HG03060 (cell line): ENCODE measurements around the gene POM121.
"Not testable (repeated sequence)": the region's sequence is repeated elsewhere in the genome, so short reads cannot be mapped to it uniquely, and the experiment has no call there.

ENCODE experiments used
- ATAC-seq: cut with Tn5 transposase; IDR thresholded peaks from one replicate; pipeline ENCODE4 v1.9.1; 2021; ENCODE audit warnings: low read depth, moderate number of reproducible peaks; ENCODE audit not compliant: unreplicated experiment

The POM121 gene

DNA sequence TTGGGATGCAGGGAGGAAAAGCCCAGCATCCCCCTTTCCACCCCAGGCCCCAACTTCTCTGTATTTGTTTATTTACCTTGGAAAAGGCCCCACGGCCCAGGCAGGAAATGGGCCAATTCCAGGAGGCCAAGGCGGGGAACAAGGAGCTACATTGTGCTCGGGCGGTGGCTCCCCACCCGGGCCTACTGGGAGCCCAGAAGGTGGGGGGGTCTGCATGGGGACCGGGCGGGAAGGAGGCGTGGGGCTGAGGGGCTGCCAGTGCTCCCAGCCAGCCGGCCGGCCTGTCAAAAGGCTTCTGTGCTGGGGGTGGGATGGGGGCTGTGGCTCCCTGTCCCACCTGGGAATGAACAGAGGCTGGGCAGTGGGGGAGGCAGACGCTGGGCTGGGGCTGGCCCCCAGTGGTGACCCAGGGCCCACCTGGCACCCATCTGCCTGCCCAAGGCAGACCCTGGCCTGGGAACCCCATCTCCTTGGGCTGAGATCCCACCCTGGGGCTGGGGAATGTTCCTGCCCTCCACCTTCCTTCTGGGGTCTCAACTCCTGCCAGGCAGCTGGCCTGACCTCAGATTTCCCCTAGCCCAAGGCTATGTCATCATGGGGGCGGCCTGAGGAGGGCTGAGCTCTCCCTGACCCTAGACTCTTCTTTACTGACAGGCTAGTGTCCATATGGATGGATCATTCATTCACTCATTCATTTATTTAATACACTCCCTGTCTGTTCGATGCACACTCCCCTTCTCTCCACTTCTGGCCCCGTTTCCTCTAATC lies 65.4 kb downstream of the POM121 start:
- ATAC-seq: not testable (repeated sequence)

DNA sequence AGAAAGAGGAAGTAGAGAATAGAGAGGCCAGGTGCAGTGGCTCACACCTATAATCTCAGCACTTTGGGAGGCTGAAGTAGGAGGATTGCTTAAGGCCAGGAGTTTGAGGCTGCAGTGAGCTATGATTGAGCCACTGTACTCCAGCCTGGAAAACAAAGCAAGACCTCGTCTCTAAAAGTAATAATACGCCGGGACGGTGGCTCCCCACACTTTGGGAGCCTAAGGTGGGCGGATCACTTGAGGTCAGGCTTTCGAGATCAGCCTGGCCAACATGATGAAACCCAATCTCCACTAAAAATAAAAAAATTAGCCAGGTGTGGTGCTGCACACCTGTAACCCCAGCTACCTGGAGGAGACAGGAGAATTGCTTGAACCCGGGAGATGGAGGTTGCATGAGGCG lies 70.6 kb downstream of the POM121 start:
- not testable (repeated sequence) for ATAC-seq

DNA sequence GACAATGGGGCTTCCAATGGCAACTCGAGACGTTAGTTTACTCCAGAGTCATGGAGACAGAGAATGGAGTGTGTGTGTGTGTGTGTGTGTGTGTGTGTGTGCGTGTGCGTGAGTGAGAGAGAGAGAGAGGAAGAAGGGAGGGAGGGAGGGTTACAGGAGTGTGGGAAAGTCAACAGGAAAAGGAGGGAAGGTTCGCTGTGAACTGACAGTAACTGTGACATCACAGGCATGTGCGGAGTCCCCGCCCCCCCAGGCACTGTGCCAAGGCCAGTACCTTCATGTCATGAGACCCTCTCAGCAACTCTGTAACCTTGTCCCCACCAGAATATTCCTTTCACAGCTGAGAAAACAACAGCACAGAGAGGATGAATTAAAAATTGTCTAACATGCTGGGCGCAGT lies 72.6 kb downstream of the POM121 start:
- ATAC-seq: not testable (repeated sequence)

DNA sequence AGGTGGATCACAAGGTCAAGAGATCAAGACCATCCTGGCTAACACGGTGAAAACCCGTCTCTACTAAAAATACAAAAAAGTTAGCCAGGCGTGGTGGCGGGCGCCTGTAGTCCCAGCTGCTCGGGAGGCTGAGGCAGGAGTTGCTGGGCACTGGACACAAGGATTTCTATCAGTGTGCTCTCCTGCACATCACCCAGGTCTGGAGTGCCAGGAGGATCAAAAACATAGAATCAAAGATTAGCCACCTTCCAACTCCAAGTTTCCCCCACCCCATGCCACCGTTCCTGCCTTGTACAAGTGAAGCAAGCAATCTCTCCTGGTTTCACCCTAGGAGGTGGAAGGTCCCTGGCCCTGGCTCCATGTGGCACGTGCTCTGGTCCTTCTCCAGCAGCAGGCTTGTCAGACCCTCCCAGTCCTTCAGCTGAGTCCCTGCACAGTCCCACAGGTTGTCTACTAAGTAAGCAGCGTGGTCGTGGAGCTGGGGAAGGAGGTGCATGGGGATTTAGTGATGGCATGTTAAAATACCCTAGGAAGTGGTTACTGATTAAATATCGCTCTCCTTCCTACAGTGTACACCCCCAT lies 73.1 kb downstream of the POM121 start:
- not testable (repeated sequence) for ATAC-seq
